KMS-11 (cell line): Measurements from ENCODE around the gene FERMT1.
A peak's percentile ranks its signal among the peaks of the same experiment; 100 is the strongest.

ENCODE experiments used
- H2AFZ ChIP-seq: fragments of 200-600 bp; sonication (generic); 2 replicates; pipeline ENCODE4 v1.6.1; 2016; ENCODE audit warnings: antibody characterized with exemption, mixed run types, low read depth
- H3K27ac ChIP-seq: fragments of 200-600 bp; sonication (generic); 2 replicates; pipeline ENCODE4 v1.6.1; 2016; ENCODE audit warnings: mild to moderate bottlenecking, mixed run types
- H3K27me3 ChIP-seq: fragments of 200-600 bp; sonication (generic); 2 replicates; pipeline ENCODE4 v1.6.1; 2017; ENCODE audit warnings: mild to moderate bottlenecking, low read depth, mixed run types, moderate library complexity; ENCODE audit not compliant: insufficient read depth
- H3K36me3 ChIP-seq: fragments of 200-600 bp; sonication (generic); 2 replicates; pipeline ENCODE4 v1.6.1; 2017; ENCODE audit warnings: mild to moderate bottlenecking, mixed run types; ENCODE audit not compliant: insufficient read depth
- H3K4me1 ChIP-seq: fragments of 200-600 bp; sonication (generic); 2 replicates; pipeline ENCODE4 v1.6.1; 2016; ENCODE audit warnings: mild to moderate bottlenecking, low read depth, mixed run types; ENCODE audit not compliant: poor library complexity, severe bottlenecking
- H3K4me2 ChIP-seq: fragments of 200-600 bp; sonication (generic); 2 replicates; pipeline ENCODE4 v1.7.0; 2016; ENCODE audit warnings: mild to moderate bottlenecking, mixed run types
- H3K4me3 ChIP-seq: fragments of 200-600 bp; sonication (generic); IDR thresholded peaks from 2 replicates; pipeline ENCODE4 v1.6.1; 2017; ENCODE audit warnings: low read depth, low read length, mixed read lengths; ENCODE audit not compliant: insufficient read depth
- H3K79me2 ChIP-seq: fragments of 200-600 bp; sonication (generic); 2 replicates; pipeline ENCODE4 v1.6.1; 2016; ENCODE audit warnings: low read depth, mixed run types; ENCODE audit not compliant: insufficient read depth
- H3K9ac ChIP-seq: fragments of 200-600 bp; sonication (generic); 2 replicates; pipeline ENCODE4 v1.6.1; 2016; ENCODE audit warnings: mild to moderate bottlenecking, mixed run types
- H4K20me1 ChIP-seq: fragments of 200-600 bp; sonication (generic); 2 replicates; pipeline ENCODE4 v1.6.1; 2016; ENCODE audit warnings: mild to moderate bottlenecking, mixed run types; ENCODE audit not compliant: insufficient read depth
- CTCF ChIP-seq: fragments of 200-600 bp; sonication (generic); conservative IDR thresholded peaks from 2 replicates; pipeline ENCODE4 v1.6.1; 2017; ENCODE audit warnings: low read depth, mild to moderate bottlenecking, antibody characterized with exemption, low read length, moderate library complexity, mixed read lengths

The FERMT1 gene

GRCh38 chr20:6148073-6148472, 25.2 kb upstream of the FERMT1 start:
- Histone ChIP-seq H3K9ac (no peak overlapping the region), H3K79me2 (no peaks in the 10 kb centered on the region), H2AFZ (no peak overlapping the region), H3K4me1 (no peaks in the 10 kb centered on the region), H4K20me1 (no peaks in the 10 kb centered on the region), H3K27ac (no peak overlapping the region), H3K4me2 (no peak overlapping the region), H3K36me3 (no peaks in the 10 kb centered on the region), H3K27me3 (no peaks in the 10 kb centered on the region), H3K4me3 (no peak overlapping the region)
- no peak for TF ChIP-seq CTCF

DNA sequence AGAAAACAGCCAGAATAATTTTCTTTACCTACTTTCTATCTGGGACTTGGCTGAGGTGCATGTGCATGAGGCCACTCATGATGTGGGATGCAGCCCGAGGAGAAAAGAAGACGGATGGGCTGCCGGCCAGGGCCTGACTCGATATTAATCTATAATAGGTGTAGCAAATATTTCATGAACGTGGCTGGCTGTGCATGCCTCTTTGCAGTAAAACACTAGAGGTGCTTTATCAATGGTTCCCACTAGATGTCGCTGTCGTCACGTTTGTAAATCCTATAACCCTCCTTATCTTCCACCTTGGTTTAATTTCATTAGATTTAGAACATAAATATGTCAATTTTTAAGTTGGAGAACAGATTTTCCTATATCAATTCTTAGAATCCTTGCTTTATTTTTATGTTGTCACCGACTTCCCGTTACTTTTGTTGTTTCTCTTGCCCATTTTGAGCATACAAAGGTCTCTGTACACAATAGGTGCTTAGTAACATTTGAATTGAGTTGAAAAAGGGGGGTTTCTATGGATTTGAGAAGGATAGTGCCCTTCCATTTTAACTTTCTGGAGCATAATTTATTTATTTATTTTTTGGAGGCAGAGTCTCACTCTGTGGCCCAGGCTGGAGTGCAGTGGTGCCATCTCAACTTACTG, 19.6 kb upstream of the FERMT1 start:
- Histone ChIP-seq H3K9ac (no peak overlapping the region), H3K4me3 (no peak overlapping the region), H3K79me2 (no peaks in the 10 kb centered on the region), H3K27me3 (no peaks in the 10 kb centered on the region), H3K27ac (no peak overlapping the region), H4K20me1 (no peaks in the 10 kb centered on the region), H3K36me3 (no peaks in the 10 kb centered on the region), H2AFZ (peak overlapping the region; percentile 42; the same call in 1 of the 2 replicates), H3K4me2 (no peak overlapping the region), H3K4me1 (no peaks in the 10 kb centered on the region)
- TF ChIP-seq CTCF, result peak; percentile 89

GRCh38 chr20:6140947-6141346, 18.1 kb upstream of the FERMT1 start:
- no peak overlapping the region for H3K27ac ChIP-seq
- H3K4me2 ChIP-seq, result no peak overlapping the region
- no peaks in the 10 kb centered on the region for H3K27me3 ChIP-seq
- no peak overlapping the region for H3K4me3 ChIP-seq
- no peak overlapping the region for H3K9ac ChIP-seq
- no peaks in the 10 kb centered on the region for H3K36me3 ChIP-seq
- H3K4me1 ChIP-seq, result no peaks in the 10 kb centered on the region
- H2AFZ ChIP-seq, result peak overlapping the region; percentile 41; the same call in 1 of the 2 replicates
- no peaks in the 10 kb centered on the region for H3K79me2 ChIP-seq
- H4K20me1 ChIP-seq, result no peaks in the 10 kb centered on the region
- TF ChIP-seq CTCF, result peak; percentile 32; the same call in 1 of the 2 replicates

DNA sequence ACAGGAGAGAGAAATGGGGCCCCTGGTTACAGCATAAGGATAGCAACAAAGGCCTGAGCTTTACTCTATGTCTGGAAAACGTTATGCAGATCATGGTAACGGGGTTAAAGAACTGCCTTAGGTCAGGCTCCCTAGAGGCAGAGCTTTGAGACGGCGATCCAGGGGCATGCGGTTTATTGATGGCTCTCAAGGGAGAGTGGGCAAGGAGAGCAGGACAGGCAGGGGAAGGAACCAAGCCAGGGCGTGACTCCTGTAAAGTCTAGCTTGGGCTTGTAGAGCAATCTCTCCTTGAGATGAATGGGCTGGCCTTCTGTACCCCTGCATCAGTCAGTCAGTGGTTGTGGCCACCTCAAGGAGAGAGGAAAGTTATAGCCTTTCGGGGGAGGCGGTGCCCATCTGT, 12.5 kb upstream of the FERMT1 start:
- no peaks in the 10 kb centered on the region for H3K79me2 ChIP-seq
- H3K4me3 ChIP-seq, result no peak overlapping the region
- no peaks in the 10 kb centered on the region for H3K36me3 ChIP-seq
- TF ChIP-seq CTCF, result no peak
- no peaks in the 10 kb centered on the region for H4K20me1 ChIP-seq
- no peak overlapping the region for H3K27ac ChIP-seq
- H3K9ac ChIP-seq, result no peak overlapping the region
- H3K27me3 ChIP-seq, result no peaks in the 10 kb centered on the region
- H3K4me1 ChIP-seq, result no peaks in the 10 kb centered on the region
- H3K4me2 ChIP-seq, result no peak overlapping the region
- no peak overlapping the region for H2AFZ ChIP-seq
